Measurements from ENCODE around the gene RPL22L1.

DNA sequence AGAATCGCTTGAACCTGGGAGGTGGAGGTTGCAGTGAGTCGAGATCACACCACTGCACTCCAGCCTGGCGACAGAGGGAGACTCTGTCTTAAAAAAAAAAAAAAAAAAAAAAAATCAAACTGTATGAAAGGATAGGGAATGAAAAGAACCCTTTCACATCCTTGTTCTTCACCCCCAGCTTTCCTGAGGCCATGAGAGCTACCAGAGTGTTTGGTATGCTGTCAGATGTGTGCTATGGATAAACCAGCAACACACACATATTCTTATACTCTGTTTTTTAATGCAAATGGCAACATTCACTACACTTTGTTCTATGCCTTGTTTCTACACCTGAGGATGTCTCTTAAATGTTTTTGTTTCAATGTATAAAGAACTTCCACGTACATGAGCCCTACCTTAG lies 33.5 kb downstream of the RPL22L1 start:
- TF ChIP-seq POLR2A (IDR thresholded peaks at IDR 0.05): no peak
- TF ChIP-seq, protein P1, sequence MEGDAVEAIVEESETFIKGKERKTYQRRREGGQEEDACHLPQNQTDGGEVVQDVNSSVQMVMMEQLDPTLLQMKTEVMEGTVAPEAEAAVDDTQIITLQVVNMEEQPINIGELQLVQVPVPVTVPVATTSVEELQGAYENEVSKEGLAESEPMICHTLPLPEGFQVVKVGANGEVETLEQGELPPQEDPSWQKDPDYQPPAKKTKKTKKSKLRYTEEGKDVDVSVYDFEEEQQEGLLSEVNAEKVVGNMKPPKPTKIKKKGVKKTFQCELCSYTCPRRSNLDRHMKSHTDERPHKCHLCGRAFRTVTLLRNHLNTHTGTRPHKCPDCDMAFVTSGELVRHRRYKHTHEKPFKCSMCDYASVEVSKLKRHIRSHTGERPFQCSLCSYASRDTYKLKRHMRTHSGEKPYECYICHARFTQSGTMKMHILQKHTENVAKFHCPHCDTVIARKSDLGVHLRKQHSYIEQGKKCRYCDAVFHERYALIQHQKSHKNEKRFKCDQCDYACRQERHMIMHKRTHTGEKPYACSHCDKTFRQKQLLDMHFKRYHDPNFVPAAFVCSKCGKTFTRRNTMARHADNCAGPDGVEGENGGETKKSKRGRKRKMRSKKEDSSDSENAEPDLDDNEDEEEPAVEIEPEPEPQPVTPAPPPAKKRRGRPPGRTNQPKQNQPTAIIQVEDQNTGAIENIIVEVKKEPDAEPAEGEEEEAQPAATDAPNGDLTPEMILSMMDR (IDR thresholded peaks at IDR 0.05): no peak
